MCF 10A (cell line): ENCODE measurements around the gene ABLIM2. TPM values are rescaled to one million over a fixed set of nuclear protein-coding genes. Genes with fewer than 3 reads are reported as not detected.

Experiments
- BruUV-seq: library from RNA; stranded (reverse); fragments of 400-500 nt; replicated peaks from 2 replicates; lab custom pipeline; 2021; lab: Mats Ljungman, UMichigan
- CTCF ChIA-PET: fragments of 300-600 bp; sonication (Branson Sonifier 250); formaldehyde crosslinking; extraction: SDS; loops from one replicate; lab custom pipeline; 2021; ENCODE audit warnings: antibody characterized with exemption, inconsistent platforms; lab: Yijun Ruan, JAX
- POLR2A ChIA-PET: fragments of 300-600, 350-650 bp; sonication (Branson Sonifier 250); formaldehyde crosslinking; extraction: SDS; loops from one replicate; lab custom pipeline; 2020; ENCODE audit warnings: antibody characterized with exemption, inconsistent platforms; lab: Yijun Ruan, JAX
- DNase-seq: peaks from one replicate; pipeline ENCODE4 v3.0.0-alpha.2; 2018; ENCODE audit not compliant: unreplicated experiment
- H3K27ac Mint-ChIP-seq: one replicate; pipeline ENCODE4 v1.8.0; 2022; ENCODE audit warnings: mild to moderate bottlenecking, low read depth, mixed read lengths; ENCODE audit not compliant: unreplicated experiment
- H3K27me3 Mint-ChIP-seq: one replicate; pipeline ENCODE4 v1.8.0; 2022; ENCODE audit warnings: mixed read lengths; ENCODE audit not compliant: insufficient read depth, unreplicated experiment
- H3K36me3 Mint-ChIP-seq: one replicate; pipeline ENCODE4 v1.8.0; 2022; ENCODE audit warnings: mild to moderate bottlenecking, moderate library complexity, mixed read lengths; ENCODE audit not compliant: insufficient read depth, unreplicated experiment
- H3K4me1 Mint-ChIP-seq: one replicate; pipeline ENCODE4 v1.8.0; 2022; ENCODE audit warnings: mixed read lengths; ENCODE audit not compliant: insufficient read depth, unreplicated experiment
- H3K4me3 Mint-ChIP-seq: one replicate; pipeline ENCODE4 v1.8.0; 2022; ENCODE audit warnings: mild to moderate bottlenecking, moderate library complexity, mixed read lengths; ENCODE audit not compliant: unreplicated experiment
- H3K9me3 Mint-ChIP-seq: one replicate; pipeline ENCODE4 v1.8.0; 2022; ENCODE audit warnings: mixed read lengths; ENCODE audit not compliant: unreplicated experiment
- intact Hi-C: fragments of 100-400 bp; cut with micrococcal nuclease; formaldehyde crosslinking; loops from 2 replicates; pipeline ENCODE4 v1.14.1; 2022
- total RNA-seq: library from RNA; stranded (reverse); gene quantifications from 2 replicates; pipeline ENCODE4 v1.2.3, GENCODE V29; 2022
- TF ChIP-seq, protein P1 (sequence below): fragments of 200-600 bp; IDR thresholded peaks from one replicate; pipeline ENCODE4 v1.8.0; 2022; ENCODE audit warnings: antibody characterized with exemption, mild to moderate bottlenecking; ENCODE audit not compliant: unreplicated experiment

The ABLIM2 gene
- total RNA-seq, 1 experiment from 2014 or later = 5.3 TPM

DNA sequence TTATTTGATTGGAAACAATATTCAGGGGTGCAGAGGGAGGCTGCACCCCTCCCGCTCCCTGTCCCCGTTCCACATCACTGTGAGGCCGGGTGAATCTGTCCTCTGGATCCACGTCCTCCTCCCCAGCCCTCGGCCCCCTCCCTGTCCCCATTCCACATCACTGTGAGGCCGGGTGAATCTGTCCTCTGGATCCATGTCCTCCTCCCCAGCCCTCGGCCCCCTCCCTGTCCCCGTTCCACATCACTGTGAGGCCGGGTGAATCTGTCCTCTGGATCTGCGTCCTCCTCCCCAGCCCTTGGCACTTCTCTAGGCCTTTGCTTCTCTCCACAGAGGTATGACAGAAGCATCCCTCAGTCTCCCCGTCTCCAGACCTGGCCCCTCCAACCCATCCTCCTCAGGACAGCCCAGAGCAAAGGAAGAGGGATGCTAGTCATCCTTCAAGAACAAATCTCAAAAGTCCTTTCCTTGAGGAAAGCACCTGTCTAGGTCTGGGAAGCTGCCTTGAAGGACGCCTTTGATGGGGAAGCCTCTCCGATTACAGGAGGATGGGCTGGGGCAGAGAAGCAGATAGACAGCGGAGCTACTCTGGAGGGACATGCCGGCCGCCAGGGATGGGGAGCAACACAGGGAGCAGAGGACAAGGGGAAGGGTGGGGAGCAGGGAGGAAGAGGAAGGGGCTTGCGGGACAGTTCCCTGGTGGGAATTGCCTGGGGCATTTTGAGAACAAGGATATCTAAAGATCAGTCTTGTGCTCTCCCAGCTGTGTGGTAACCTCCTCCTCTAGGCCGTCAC, 208.1 kb downstream of the ABLIM2 start:
- Mint-ChIP-seq H3K27me3 (peaks cover 14% of the 10 kb centered on the region), H3K9me3 (no peaks in the 10 kb centered on the region), H3K27ac (no peak overlapping the region), H3K4me1 (no peaks in the 10 kb centered on the region), H3K4me3 (no peak overlapping the region), H3K36me3 (no peaks in the 10 kb centered on the region)
- DNase-seq = no peak
- ChIA-PET POLR2A (no interaction called here), CTCF (no interaction called here)
- BruUV-seq = no TSS peak
- intact Hi-C loops = no loop called here
- TF ChIP-seq, protein P1, sequence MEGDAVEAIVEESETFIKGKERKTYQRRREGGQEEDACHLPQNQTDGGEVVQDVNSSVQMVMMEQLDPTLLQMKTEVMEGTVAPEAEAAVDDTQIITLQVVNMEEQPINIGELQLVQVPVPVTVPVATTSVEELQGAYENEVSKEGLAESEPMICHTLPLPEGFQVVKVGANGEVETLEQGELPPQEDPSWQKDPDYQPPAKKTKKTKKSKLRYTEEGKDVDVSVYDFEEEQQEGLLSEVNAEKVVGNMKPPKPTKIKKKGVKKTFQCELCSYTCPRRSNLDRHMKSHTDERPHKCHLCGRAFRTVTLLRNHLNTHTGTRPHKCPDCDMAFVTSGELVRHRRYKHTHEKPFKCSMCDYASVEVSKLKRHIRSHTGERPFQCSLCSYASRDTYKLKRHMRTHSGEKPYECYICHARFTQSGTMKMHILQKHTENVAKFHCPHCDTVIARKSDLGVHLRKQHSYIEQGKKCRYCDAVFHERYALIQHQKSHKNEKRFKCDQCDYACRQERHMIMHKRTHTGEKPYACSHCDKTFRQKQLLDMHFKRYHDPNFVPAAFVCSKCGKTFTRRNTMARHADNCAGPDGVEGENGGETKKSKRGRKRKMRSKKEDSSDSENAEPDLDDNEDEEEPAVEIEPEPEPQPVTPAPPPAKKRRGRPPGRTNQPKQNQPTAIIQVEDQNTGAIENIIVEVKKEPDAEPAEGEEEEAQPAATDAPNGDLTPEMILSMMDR = no peak

GRCh38 chr4:7949759-7950158, 208.9 kb downstream of the ABLIM2 start:
- H3K4me1 Mint-ChIP-seq = no peaks in the 10 kb centered on the region
- H3K4me3 Mint-ChIP-seq = no peak overlapping the region
- H3K9me3 Mint-ChIP-seq = no peaks in the 10 kb centered on the region
- POLR2A ChIA-PET = no interaction called here
- BruUV-seq = no TSS peak
- DNase-seq = no peak
- H3K27me3 Mint-ChIP-seq = peaks cover 14% of the 10 kb centered on the region
- TF ChIP-seq, protein P1 = no peak
- no peak overlapping the region for H3K27ac Mint-ChIP-seq
- CTCF ChIA-PET = no interaction called here
- no peaks in the 10 kb centered on the region for H3K36me3 Mint-ChIP-seq
- intact Hi-C loops = no loop called here

- Mint-ChIP-seq H3K4me1 (no peaks in the 10 kb centered on the region), H3K36me3 (no peaks in the 10 kb centered on the region), H3K27ac (no peak overlapping the region), H3K27me3 (peaks cover 14% of the 10 kb centered on the region), H3K9me3 (no peaks in the 10 kb centered on the region), H3K4me3 (no peak overlapping the region)
- intact Hi-C loops = no loop called here
- POLR2A ChIA-PET = no interaction called here
- CTCF ChIA-PET = no interaction called here
- DNase-seq = no peak
- TF ChIP-seq, protein P1 = no peak
- BruUV-seq = no TSS peak
Measured at GRCh38 chr4:7947927-7948326, 210.7 kb downstream of the ABLIM2 start.

DNA sequence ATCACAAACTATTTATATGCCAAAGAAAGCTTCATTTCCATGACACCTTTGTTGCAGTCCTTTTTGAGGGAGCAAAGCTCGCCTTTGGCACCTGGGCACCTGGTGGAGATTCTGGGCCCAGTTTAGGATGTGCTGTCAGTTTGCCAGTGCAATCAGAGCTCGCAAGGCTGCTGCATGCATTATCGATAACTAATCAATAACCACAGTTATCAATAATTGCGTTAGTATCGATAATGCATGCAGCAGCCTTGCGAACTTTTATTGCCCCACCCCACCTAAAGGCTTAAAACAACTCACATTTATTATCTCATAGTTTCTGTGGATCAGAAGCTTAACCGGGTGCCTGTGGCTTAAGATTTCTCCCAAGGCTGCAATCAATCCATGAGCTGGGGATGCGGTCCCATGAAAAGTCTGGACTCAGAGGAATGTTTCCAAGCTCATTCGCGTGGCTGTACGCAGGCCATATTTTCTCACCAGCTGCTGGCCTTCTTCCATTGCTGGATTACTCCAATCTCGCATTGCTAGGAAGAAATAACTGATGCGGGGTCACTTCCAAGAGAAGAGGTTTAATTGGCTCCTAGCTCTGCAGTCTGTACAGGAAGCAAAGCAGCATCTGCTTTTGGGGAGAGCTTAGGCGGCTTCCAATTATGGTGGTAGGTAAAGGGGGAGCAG, 212.8 kb downstream of the ABLIM2 start:
- CTCF ChIA-PET = interaction anchor here (0.6 kb wide), 2 partner anchors 39 to 49 kb away, joined by 3 to 5 read pairs; no protein-coding TSS in a partner anchor
- POLR2A ChIA-PET = interaction anchor here (1.1 to 1.2 kb wide), 2 partner anchors 15 to 32 kb away, joined by 3 read pairs; no protein-coding TSS in a partner anchor
- Mint-ChIP-seq H3K27me3 (peaks cover 14% of the 10 kb centered on the region), H3K9me3 (no peaks in the 10 kb centered on the region), H3K4me1 (peaks cover 7% of the 10 kb centered on the region), H3K36me3 (no peaks in the 10 kb centered on the region), H3K27ac (no peak overlapping the region), H3K4me3 (no peak overlapping the region)
- BruUV-seq = no TSS peak
- TF ChIP-seq, protein P1 = no peak
- intact Hi-C loops = no loop called here
- DNase-seq = no peak
